Stimulated activated CD8-positive, alpha-beta memory T cell treated with anti-CD3 and anti-CD28 coated beads, Interleukin-4, amount 100 ng/mL, for 24 hours (primary cell): ENCODE data around the gene KIF13A.

ENCODE experiments used
- DNase-seq: peaks from one replicate; pipeline ENCODE4 v3.0.0-alpha.2; 2020; ENCODE audit warnings: low read depth

Gene KIF13A

GRCh38 chr6:17721671-17722070, 265.8 kb downstream of the KIF13A start:
- no peak for DNase-seq

- no peak for DNase-seq
These were observed 268.0 kb downstream of the KIF13A start for GRCh38 chr6:17719323-17720041.

- DNase-seq: no peak
These were observed 271.2 kb downstream of the KIF13A start for GRCh38 chr6:17716221-17716620.

- DNase-seq: no peak
These were observed 272.3 kb downstream of the KIF13A start for GRCh38 chr6:17714879-17715851.

GRCh38 chr6:17714177-17714576, 273.3 kb downstream of the KIF13A start:
- DNase-seq: no peak

GRCh38 chr6:17712576-17712975, 274.9 kb downstream of the KIF13A start:
- no peak for DNase-seq

GRCh38 chr6:17710331-17710730, 277.1 kb downstream of the KIF13A start:
- DNase-seq: no peak

- DNase-seq: no peak
These were observed 278.0 kb downstream of the KIF13A start for GRCh38 chr6:17709476-17709875.
